Ovary (tissue), 9 donors: ENCODE results near the gene FXR1. TPM values are rescaled to one million over a fixed set of nuclear protein-coding genes. Genes with fewer than 3 reads are reported as not detected.

Experiments
- DNase-seq, 5 donors: peaks; one replicate each; pipeline ENCODE4 v3.0.0-alpha.2; 2019 to 2020
- H3K27ac ChIP-seq, 2 donors: fragments of 200-600 bp; one replicate each; pipeline versions ENCODE4 v1.5.1 to v1.8.0; 2019 to 2022
- H3K27me3 ChIP-seq: fragments of 200-600 bp; one replicate; pipeline ENCODE4 v1.8.0; 2022
- H3K36me3 ChIP-seq: fragments of 200-600 bp; sonication (generic); one replicate; pipeline ENCODE4 v1.5.1; 2019
- H3K4me1 ChIP-seq: one replicate; pipeline ENCODE4 v1.8.1; 2013; ENCODE audit warnings: mild to moderate bottlenecking, moderate library complexity; ENCODE audit not compliant: insufficient read depth
- H3K4me3 ChIP-seq: fragments of 200-600 bp; sonication (generic); one replicate; pipeline ENCODE4 v1.5.1; 2017
- H3K9me3 ChIP-seq, 2 donors: fragments of 200-600 bp in 1 of 2; sonication (generic) in 1 of 2; one replicate each; pipeline versions ENCODE4 v1.5.1 to v1.8.1; 2013 to 2019; ENCODE audit warnings: mild to moderate bottlenecking in 1 of 2, moderate library complexity in 1 of 2
- CTCF ChIP-seq, 3 donors: fragments of 450-650 bp in 2 of 3; fragments of 200-600 bp in 1 of 3; IDR thresholded peaks; one replicate each; pipeline versions ENCODE4 v1.5.1 to v1.8.0; 2016 to 2022; ENCODE audit warnings: antibody characterized with exemption in 3 of 3, mild to moderate bottlenecking in 1 of 3
- EP300 ChIP-seq: sonication (generic); formaldehyde crosslinking; IDR thresholded peaks from one replicate; pipeline ENCODE4 v1.6.1; 2017; ENCODE audit warnings: antibody characterized with exemption
- POLR2A ChIP-seq: fragments of 450-650 bp; IDR thresholded peaks from one replicate; pipeline ENCODE4 v1.6.1; 2017; ENCODE audit warnings: antibody characterized with exemption, mild to moderate bottlenecking, moderate library complexity
- WGBS, 3 donors: extraction: QIAGEN DNeasy Blood & Tissue Kit in 1 of 3; methylation state at CpG; one replicate each; pipeline versions ENCODE4 v1.1.5 to v1.1.7; 2013 to 2017; 5-methylcytosine and 5-hydroxymethylcytosine counted together
- intact Hi-C, 4 donors: fragments of 100-400 bp; cut with DNase I; formaldehyde crosslinking; loops; one replicate each; pipeline versions ENCODE4 v1.11.0 to v1.15.1; 2022 to 2023
- polyA plus RNA-seq, 2 donors: library from polyadenylated mRNA; stranded (reverse); fragments of 200-250 nt in 1 of 2; fragments of 350-450 nt in 1 of 2; fragmentation: Illumina TruSeq in 1 of 2; extraction: RNeasy Lipid Tissue Mini Kit (QIAGEN cat#74804) in 1 of 2; gene quantifications; one replicate each; pipeline ENCODE4 v1.2.3, GENCODE V29; 2013 to 2014
- total RNA-seq, 7 donors: library from RNA; depleted of rRNA in 2 of 7; stranded (reverse); fragments of >200 nt in 2 of 7; fragmentation: NEBNext Ultra II Directional in 3 of 7; extraction: Animal tissue kit (Norgen Biotek cat#: 25700) in 3 of 7; gene quantifications; one replicate each; pipeline versions ENCODE4 v1.1.0 to v1.2.4, GENCODE V29; 2016 to 2023
- donor health status: DM: no; HTN: no; CAD: no; lungs with moderate emphysema.
- donor health status: DM: no; HTN: no; CAD: no.
- donor health status: Bipolar disorder and iron deficiency.
- donor health status: DM: yes; HTN: yes; CAD: no.
- donor health status: DM: no; HTN: no; CAD: no.
- donor health status: DM: yes; HTN: yes; CAD: no.

Gene FXR1
- total and polyA plus RNA-seq, 9 donors = 102 to 176 (median 117) TPM

DNA sequence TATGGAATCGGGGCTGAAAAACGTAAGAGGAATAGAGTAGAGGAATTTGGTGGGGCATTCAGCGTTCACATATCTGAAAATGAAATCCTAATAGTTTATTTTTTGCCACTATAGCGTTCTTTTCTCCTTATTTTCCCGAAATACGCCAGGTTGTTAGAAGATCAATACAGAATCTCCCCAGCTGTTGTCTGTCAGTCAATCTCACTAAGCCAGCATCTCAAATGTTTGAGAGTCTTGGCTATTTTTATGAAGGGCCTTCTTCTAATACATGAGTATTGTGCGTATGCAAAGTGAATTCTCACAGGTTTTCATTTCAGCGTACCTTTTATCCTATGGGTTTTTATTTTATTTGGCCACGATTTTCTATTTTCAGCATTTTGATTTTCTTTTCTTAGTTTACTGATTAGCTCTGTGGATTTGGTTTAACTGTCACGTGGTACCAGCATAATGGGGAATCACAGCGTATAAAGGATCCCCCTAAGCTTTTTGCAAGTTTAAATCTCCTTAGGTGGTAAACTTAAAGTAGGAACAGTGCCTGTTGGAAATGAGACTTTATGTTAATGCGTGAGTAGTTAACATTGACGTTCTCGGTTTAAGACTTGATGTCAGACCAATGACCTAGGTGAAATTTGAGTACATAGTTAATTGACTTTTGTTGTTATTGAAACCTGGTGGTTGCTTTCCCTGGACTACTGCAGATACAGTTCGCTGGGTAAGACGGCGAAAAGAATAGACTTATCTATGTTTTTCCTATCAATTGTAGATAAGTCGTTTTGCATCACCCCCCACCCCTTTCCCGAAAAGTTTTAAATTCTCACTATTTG, 1.3 kb downstream of the FXR1 start:
- H3K4me1 ChIP-seq = peaks cover 1% of the 10 kb centered on the region
- H3K9me3 ChIP-seq = no peaks in the 10 kb centered on the region
- peak overlapping the region in 1 of 2 donors; percentile 91 for H3K27ac ChIP-seq
- no peak for DNase-seq
- intact Hi-C loops = loop anchor here in 2 of 4 donors (5.0 kb wide), 2 partner anchors 79 to 1826 kb away; no protein-coding TSS in a partner anchor
- H3K4me3 ChIP-seq = peak overlapping the region; percentile 96
- TF ChIP-seq CTCF (IDR thresholded peaks at IDR 0.05) (no peak), POLR2A (no peak), EP300 (no peak)
- H3K27me3 ChIP-seq = no peaks in the 10 kb centered on the region
- H3K36me3 ChIP-seq = no peaks in the 10 kb centered on the region
- WGBS, 3 donors = 5 to 8% (median 6%) methylated on average over 19 of the region's 19 CpGs

DNA sequence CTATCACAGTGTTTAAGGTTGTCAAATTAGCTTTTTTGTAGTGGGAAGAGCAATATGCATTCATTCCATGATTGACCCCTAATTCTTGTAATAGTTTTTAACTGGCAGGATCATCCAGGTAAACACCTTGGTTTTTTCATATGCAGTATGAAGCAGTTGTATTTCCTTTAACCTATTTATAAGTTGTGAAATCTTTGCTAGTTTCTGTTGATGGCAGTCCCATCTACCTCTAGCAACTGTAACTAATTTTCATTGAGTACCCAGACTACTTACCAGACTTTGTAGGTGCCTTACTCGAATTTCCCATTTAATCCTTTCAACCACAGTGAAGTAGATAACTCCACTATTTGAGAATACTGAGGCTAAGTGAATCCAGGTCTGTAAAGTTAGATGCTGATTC, 6.1 kb downstream of the FXR1 start:
- WGBS, 3 donors = 35 to 51% (median 49%) methylated on average over 1 of the region's 1 CpG
- no peak for TF ChIP-seq POLR2A
- no peak for TF ChIP-seq CTCF (IDR thresholded peaks at IDR 0.05)
- TF ChIP-seq EP300 = no peak
- Histone ChIP-seq H3K27me3 (no peaks in the 10 kb centered on the region), H3K27ac (no peak overlapping the region), H3K4me1 (peaks cover 10% of the 10 kb centered on the region), H3K4me3 (no peak overlapping the region), H3K9me3 (no peaks in the 10 kb centered on the region), H3K36me3 (no peaks in the 10 kb centered on the region)
- no peak for DNase-seq
- intact Hi-C loops = no loop called here

DNA sequence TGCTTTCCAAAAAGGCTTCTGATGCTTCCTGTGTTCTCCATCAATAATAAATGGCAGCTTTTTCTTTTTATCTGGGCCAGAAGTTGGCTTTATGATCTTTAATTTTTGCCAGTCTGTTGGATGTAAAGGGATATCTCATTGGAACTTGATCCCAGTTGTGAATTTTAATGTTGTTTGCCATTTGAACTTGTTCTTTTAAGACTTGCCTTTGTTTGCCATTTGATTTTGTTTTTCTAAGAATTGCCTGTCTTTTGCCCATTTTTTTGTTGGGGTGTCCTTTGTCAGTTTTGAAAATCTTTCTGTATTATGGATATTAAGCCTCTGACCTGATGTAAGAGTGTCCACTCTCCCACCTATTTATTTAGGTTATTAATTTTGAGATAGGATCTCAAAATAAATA, 9.8 kb downstream of the FXR1 start:
- H3K9me3 ChIP-seq = no peaks in the 10 kb centered on the region
- H3K36me3 ChIP-seq = no peaks in the 10 kb centered on the region
- H3K4me3 ChIP-seq = no peak overlapping the region
- no peak for TF ChIP-seq CTCF (IDR thresholded peaks at IDR 0.05)
- TF ChIP-seq EP300 = no peak
- TF ChIP-seq POLR2A = no peak
- no peaks in the 10 kb centered on the region for H3K27me3 ChIP-seq
- no peak for DNase-seq
- H3K27ac ChIP-seq = no peak overlapping the region
- intact Hi-C loops = no loop called here
- H3K4me1 ChIP-seq = peaks cover 12% of the 10 kb centered on the region

- DNase-seq = no peak
- Histone ChIP-seq H3K4me1 (peaks cover 11% of the 10 kb centered on the region), H3K9me3 (no peaks in the 10 kb centered on the region), H3K4me3 (no peak overlapping the region), H3K27me3 (no peaks in the 10 kb centered on the region), H3K36me3 (no peaks in the 10 kb centered on the region), H3K27ac (no peak overlapping the region)
- TF ChIP-seq POLR2A = no peak
- no peak for TF ChIP-seq EP300
- no peak for TF ChIP-seq CTCF (IDR thresholded peaks at IDR 0.05)
- WGBS, 3 donors = 91 to 93% (median 93%) methylated on average over 4 of the region's 4 CpGs
- intact Hi-C loops = no loop called here
Observed at GRCh38 chr3:180923561-180923960, 11.1 kb downstream of the FXR1 start.
